A549 (cell line): ENCODE measurements around the gene SNU13. TPM values are rescaled to one million over a fixed set of nuclear protein-coding genes. Genes with fewer than 3 reads are reported as not detected.

Source experiments
- ATAC-seq, 2 experiments: fragments of 200-7000 bp in 1 of 2; fragments of >200 bp in 1 of 2; cut with Nextera tagmentation in 1 of 2; cut with Tn5 transposase in 1 of 2; 3 replicates each; pipeline versions ENCODE4 v1.8.0 to v1.9.1; 2018 to 2020; ENCODE audit warnings: mild to moderate bottlenecking in 1 of 2, moderate library complexity in 1 of 2
- CTCF ChIA-PET: fragments of 300-600 bp; sonication (Branson Sonifier 250); formaldehyde crosslinking; extraction: SDS; loops from one replicate; lab custom pipeline; 2021; ENCODE audit warnings: antibody characterized with exemption, inconsistent platforms; lab: Yijun Ruan, JAX
- POLR2A ChIA-PET: fragments of 350-600 bp; formaldehyde crosslinking; extraction: SDS; loops from one replicate; lab custom pipeline; 2021; ENCODE audit warnings: antibody characterized with exemption, inconsistent platforms; lab: Yijun Ruan, JAX
- DNase-seq, 2 experiments: peaks; one replicate each; pipeline versions ENCODE4 v3.0.0 to v3.0.0-alpha.2; 2011 to 2016; ENCODE audit warnings: low read depth in 1 of 2, low spot score in 1 of 2
- FAIRE-seq: peaks from 2 replicates; lab custom pipeline; 2011; peaks lifted over from hg19 to GRCh38; lab: Jason Lieb, UNC
- H3K27ac ChIP-seq, 2 experiments: fragments of >200 bp; sonication (Bioruptor Twin); formaldehyde crosslinking; 3 replicates each; pipeline ENCODE4 v1.5.1; 2016 to 2017
- H3K4me1 ChIP-seq: fragments of >200 bp; sonication (Bioruptor Twin); formaldehyde crosslinking; 3 replicates; pipeline ENCODE4 v1.6.1; 2016
- H3K4me2 ChIP-seq: fragments of >200 bp; sonication (Bioruptor Twin); formaldehyde crosslinking; 3 replicates; pipeline ENCODE4 v1.6.1; 2016
- H3K4me3 ChIP-seq: fragments of >200 bp; sonication (Bioruptor Twin); formaldehyde crosslinking; 3 replicates; pipeline ENCODE4 v1.5.1; 2016
- H3K9me3 ChIP-seq: fragments of >200 bp; sonication (Bioruptor Twin); formaldehyde crosslinking; 3 replicates; pipeline ENCODE4 v1.6.1; 2016
- CBX8 ChIP-seq: fragments of 200-600 bp; sonication (generic); IDR thresholded peaks from 2 replicates; pipeline ENCODE4 v1.6.1; 2016
- CHD2 ChIP-seq: fragments of 150-350 bp; IDR thresholded peaks from 2 replicates; pipeline ENCODE4 v1.6.1; 2014; ENCODE audit warnings: low read length; ENCODE audit not compliant: partially characterized antibody
- JUN ChIP-seq, 2 experiments: fragments of >200 bp; sonication (Bioruptor Twin); formaldehyde crosslinking; IDR thresholded peaks; 2 replicates in 1 of 2; 3 replicates in 1 of 2; pipeline ENCODE4 v1.6.1; 2016 to 2017
- JUNB ChIP-seq: fragments of >200 bp; sonication (Bioruptor Twin); formaldehyde crosslinking; IDR thresholded peaks from 2 replicates; pipeline ENCODE4 v1.6.1; 2016
- KDM5A ChIP-seq: fragments of 200-600 bp; sonication (generic); IDR thresholded peaks from 2 replicates; pipeline ENCODE4 v1.6.1; 2016; ENCODE audit warnings: antibody characterized with exemption, mild to moderate bottlenecking
- NFE2L2 ChIP-seq: fragments of 150-350 bp; conservative IDR thresholded peaks from 2 replicates; pipeline ENCODE4 v1.6.1; 2014; ENCODE audit warnings: low read length
- NR3C1 ChIP-seq: fragments of >200 bp; sonication (Bioruptor Twin); formaldehyde crosslinking; IDR thresholded peaks from 3 replicates; pipeline ENCODE4 v1.6.1; 2017
- PHF8 ChIP-seq: fragments of 200-600 bp; sonication (generic); IDR thresholded peaks from 2 replicates; pipeline ENCODE4 v1.6.1; 2016; ENCODE audit warnings: low read depth, mild to moderate bottlenecking, antibody characterized with exemption, moderate library complexity, borderline replicate concordance
- POLR2AphosphoS2 ChIP-seq: conservative IDR thresholded peaks from 2 replicates; pipeline ENCODE4 v1.6.1; 2012; ENCODE audit warnings: low read length, improper control_type of control experiment, inconsistent platforms
- RCOR1 ChIP-seq: fragments of 150-350 bp; IDR thresholded peaks from 2 replicates; pipeline ENCODE4 v1.6.1; 2014; ENCODE audit warnings: antibody characterized with exemption, low read length, low read depth
- RFX5 ChIP-seq: fragments of 450-650 bp; IDR thresholded peaks from 2 replicates; pipeline ENCODE4 v1.7.1; 2014; ENCODE audit warnings: antibody characterized with exemption, mild to moderate bottlenecking, moderate library complexity
- TFCP2L1 ChIP-seq: fragments of 250-450 bp; sonication (Bioruptor Pico); IDR thresholded peaks from 2 replicates; pipeline ENCODE4 v1.5.0; 2021; ENCODE audit warnings: mild to moderate bottlenecking
- ZC3H11A ChIP-seq: fragments of 450-650 bp; IDR thresholded peaks from 2 replicates; pipeline ENCODE4 v1.6.1; 2014; ENCODE audit warnings: antibody characterized with exemption, mild to moderate bottlenecking
- ZSCAN20 ChIP-seq: fragments of 250-450 bp; sonication (Bioruptor Pico); IDR thresholded peaks from 2 replicates; pipeline ENCODE4 v1.8.0; 2022; ENCODE audit warnings: mild to moderate bottlenecking, moderate library complexity
- WGBS: methylation state at CpG from one replicate; pipeline ENCODE4 v1.1.6; 2017; ENCODE audit errors: missing lambda C conversion rate; 5-methylcytosine and 5-hydroxymethylcytosine counted together
- polyA plus RNA-seq, 4 experiments: library from polyadenylated mRNA; depleted of rRNA in 3 of 4; stranded (reverse); fragments of >200 nt; fragmentation: RNase III in 1 of 4; extraction: RNeasy Plus Mini Kit Qiagen cat#74134 plus additional on column Dnase treatment in 1 of 4; gene quantifications; 2 replicates in 3 of 4; 3 replicates in 1 of 4; pipeline ENCODE4 v1.2.3, GENCODE V29; 2011 to 2017
- TF ChIP-seq, protein P1 (sequence below): fragments of 150-350 bp; IDR thresholded peaks from 2 replicates; pipeline ENCODE4 v1.6.1; 2014; ENCODE audit warnings: low read depth, mild to moderate bottlenecking, low read length
- TF ChIP-seq, protein P2 (sequence below): IDR thresholded peaks from 2 replicates; pipeline ENCODE4 v1.6.1; 2012
- TF ChIP-seq, protein P3 (sequence below): fragments of >200 bp; sonication (Bioruptor Twin); formaldehyde crosslinking; IDR thresholded peaks from 3 replicates; pipeline ENCODE4 v1.6.1; 2016
- TF ChIP-seq, protein P4 (sequence below): fragments of 200-600 bp; sonication (generic); IDR thresholded peaks from 2 replicates; pipeline ENCODE4 v1.6.1; 2016; ENCODE audit warnings: antibody characterized with exemption, mild to moderate bottlenecking, moderate library complexity
- TF ChIP-seq, protein P5 (sequence below): fragments of 250-450 bp; sonication (Bioruptor Pico); IDR thresholded peaks from 2 replicates; pipeline ENCODE4 v1.5.0; 2020; ENCODE audit warnings: low read depth, mild to moderate bottlenecking, moderate library complexity
- TF ChIP-seq, protein P6 (sequence below): IDR thresholded peaks from 2 replicates; pipeline ENCODE4 v1.6.1; 2012

SNU13 gene
- polyA plus RNA-seq, 2 of the 4 experiments (the other 2 are of a cell fraction): 92.2 to 118 TPM

DNA sequence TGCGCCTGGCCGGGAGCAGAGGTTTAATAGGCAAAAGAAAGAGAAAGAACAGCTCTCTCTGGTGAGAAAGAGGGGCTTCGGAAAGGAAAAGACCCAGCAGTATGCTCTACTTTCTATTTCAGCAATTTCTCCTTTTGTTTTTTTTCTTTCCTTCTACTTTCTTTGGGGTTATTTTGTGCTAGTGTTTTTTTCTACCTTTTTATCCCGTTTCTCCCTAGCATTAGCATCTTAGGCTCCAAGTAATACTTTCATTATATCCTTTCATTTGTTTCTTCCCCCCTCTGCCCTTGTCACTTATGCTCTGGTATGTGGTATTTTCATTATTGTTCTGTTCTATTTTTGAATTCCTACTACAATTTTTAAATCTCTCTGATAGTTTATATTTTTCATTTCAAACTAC is 4.5 kb downstream of the SNU13 start:
- TF ChIP-seq, protein P1, sequence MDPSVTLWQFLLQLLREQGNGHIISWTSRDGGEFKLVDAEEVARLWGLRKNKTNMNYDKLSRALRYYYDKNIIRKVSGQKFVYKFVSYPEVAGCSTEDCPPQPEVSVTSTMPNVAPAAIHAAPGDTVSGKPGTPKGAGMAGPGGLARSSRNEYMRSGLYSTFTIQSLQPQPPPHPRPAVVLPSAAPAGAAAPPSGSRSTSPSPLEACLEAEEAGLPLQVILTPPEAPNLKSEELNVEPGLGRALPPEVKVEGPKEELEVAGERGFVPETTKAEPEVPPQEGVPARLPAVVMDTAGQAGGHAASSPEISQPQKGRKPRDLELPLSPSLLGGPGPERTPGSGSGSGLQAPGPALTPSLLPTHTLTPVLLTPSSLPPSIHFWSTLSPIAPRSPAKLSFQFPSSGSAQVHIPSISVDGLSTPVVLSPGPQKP: no peak
- TF ChIP-seq TFCP2L1 (CRISPR knock-in tag): no peak
- TF ChIP-seq KDM5A: no peak
- TF ChIP-seq, protein P2, sequence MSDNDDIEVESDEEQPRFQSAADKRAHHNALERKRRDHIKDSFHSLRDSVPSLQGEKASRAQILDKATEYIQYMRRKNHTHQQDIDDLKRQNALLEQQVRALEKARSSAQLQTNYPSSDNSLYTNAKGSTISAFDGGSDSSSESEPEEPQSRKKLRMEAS: no peak
- no peak for TF ChIP-seq POLR2AphosphoS2
- TF ChIP-seq CHD2: no peak
- no peak for TF ChIP-seq RFX5
- TF ChIP-seq, protein P3, sequence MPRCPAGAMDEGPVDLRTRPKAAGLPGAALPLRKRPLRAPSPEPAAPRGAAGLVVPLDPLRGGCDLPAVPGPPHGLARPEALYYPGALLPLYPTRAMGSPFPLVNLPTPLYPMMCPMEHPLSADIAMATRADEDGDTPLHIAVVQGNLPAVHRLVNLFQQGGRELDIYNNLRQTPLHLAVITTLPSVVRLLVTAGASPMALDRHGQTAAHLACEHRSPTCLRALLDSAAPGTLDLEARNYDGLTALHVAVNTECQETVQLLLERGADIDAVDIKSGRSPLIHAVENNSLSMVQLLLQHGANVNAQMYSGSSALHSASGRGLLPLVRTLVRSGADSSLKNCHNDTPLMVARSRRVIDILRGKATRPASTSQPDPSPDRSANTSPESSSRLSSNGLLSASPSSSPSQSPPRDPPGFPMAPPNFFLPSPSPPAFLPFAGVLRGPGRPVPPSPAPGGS: no peak
- TF ChIP-seq NR3C1: no peak
- TF ChIP-seq, protein P4, sequence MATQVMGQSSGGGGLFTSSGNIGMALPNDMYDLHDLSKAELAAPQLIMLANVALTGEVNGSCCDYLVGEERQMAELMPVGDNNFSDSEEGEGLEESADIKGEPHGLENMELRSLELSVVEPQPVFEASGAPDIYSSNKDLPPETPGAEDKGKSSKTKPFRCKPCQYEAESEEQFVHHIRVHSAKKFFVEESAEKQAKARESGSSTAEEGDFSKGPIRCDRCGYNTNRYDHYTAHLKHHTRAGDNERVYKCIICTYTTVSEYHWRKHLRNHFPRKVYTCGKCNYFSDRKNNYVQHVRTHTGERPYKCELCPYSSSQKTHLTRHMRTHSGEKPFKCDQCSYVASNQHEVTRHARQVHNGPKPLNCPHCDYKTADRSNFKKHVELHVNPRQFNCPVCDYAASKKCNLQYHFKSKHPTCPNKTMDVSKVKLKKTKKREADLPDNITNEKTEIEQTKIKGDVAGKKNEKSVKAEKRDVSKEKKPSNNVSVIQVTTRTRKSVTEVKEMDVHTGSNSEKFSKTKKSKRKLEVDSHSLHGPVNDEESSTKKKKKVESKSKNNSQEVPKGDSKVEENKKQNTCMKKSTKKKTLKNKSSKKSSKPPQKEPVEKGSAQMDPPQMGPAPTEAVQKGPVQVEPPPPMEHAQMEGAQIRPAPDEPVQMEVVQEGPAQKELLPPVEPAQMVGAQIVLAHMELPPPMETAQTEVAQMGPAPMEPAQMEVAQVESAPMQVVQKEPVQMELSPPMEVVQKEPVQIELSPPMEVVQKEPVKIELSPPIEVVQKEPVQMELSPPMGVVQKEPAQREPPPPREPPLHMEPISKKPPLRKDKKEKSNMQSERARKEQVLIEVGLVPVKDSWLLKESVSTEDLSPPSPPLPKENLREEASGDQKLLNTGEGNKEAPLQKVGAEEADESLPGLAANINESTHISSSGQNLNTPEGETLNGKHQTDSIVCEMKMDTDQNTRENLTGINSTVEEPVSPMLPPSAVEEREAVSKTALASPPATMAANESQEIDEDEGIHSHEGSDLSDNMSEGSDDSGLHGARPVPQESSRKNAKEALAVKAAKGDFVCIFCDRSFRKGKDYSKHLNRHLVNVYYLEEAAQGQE: no peak
- TF ChIP-seq PHF8: no peak
- WGBS: 82% methylated on average over 4 of the region's 4 CpGs
- Histone ChIP-seq H3K4me3 (no peak overlapping the region), H3K4me2 (no peak overlapping the region), H3K4me1 (peaks cover 6% of the 10 kb centered on the region; the same call in 1 of the 3 replicates), H3K27ac (no peak overlapping the region), H3K9me3 (no peaks in the 10 kb centered on the region)
- FAIRE-seq (no peak), DNase-seq (no peak), ATAC-seq (no peak)
- ChIA-PET CTCF (interaction anchor here (1.5 to 1.6 kb wide), 3 partner anchors 11 to 20 kb away, joined by 4 to 10 read pairs (median 6); no protein-coding TSS in a partner anchor), POLR2A (no interaction called here)

DNA sequence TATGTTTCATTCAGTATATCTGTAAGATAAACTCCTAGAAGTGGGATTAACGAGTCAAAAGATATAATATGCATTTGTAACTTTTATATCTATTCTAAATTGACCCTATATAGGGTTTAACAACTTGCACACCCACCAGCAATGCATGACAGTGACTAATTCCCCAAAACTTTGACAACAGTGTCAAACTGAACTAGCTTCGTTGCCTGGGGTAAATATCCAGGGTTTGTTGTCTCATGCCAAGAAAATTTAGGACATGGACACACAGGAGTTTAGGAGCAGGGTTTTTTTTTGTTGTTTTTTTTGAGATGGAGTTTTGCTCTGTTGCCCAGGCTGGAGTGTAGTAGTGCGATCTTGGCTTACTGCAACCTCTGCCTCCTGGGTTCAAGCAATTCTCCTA is 5.1 kb downstream of the SNU13 start:
- no peak for ATAC-seq
- CTCF ChIA-PET: interaction anchor here (1.5 to 1.6 kb wide), 3 partner anchors 11 to 21 kb away, joined by 4 to 10 read pairs (median 6); no protein-coding TSS in a partner anchor
- POLR2A ChIA-PET: no interaction called here

More for the DNA sequence above, 5.1 kb downstream of the SNU13 start:
- Histone ChIP-seq H3K4me2 (no peak overlapping the region), H3K4me3 (no peak overlapping the region), H3K9me3 (no peaks in the 10 kb centered on the region), H3K27ac (no peak overlapping the region), H3K4me1 (peaks cover 6% of the 10 kb centered on the region; the same call in 1 of the 3 replicates)
- FAIRE-seq (no peak), DNase-seq (no peak)
- TF ChIP-seq, protein P4: no peak
- TF ChIP-seq, protein P5, sequence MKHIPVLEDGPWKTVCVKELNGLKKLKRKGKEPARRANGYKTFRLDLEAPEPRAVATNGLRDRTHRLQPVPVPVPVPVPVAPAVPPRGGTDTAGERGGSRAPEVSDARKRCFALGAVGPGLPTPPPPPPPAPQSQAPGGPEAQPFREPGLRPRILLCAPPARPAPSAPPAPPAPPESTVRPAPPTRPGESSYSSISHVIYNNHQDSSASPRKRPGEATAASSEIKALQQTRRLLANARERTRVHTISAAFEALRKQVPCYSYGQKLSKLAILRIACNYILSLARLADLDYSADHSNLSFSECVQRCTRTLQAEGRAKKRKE (CRISPR knock-in tag): no peak
- TF ChIP-seq ZSCAN20 (CRISPR knock-in tag) (no peak), RCOR1 (no peak), NR3C1 (no peak), JUN (IDR thresholded peaks at IDR 0.05) (no peak), NFE2L2 (no peak), KDM5A (no peak), JUNB (no peak), ZC3H11A (no peak), CBX8 (no peak)
- TF ChIP-seq, protein P1: no peak
- TF ChIP-seq, protein P6, sequence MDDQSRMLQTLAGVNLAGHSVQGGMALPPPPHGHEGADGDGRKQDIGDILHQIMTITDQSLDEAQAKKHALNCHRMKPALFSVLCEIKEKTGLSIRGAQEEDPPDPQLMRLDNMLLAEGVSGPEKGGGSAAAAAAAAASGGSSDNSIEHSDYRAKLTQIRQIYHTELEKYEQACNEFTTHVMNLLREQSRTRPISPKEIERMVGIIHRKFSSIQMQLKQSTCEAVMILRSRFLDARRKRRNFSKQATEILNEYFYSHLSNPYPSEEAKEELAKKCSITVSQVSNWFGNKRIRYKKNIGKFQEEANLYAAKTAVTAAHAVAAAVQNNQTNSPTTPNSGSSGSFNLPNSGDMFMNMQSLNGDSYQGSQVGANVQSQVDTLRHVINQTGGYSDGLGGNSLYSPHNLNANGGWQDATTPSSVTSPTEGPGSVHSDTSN: no peak
- 71% methylated on average over 3 of the region's 3 CpGs for WGBS
